Measurements from ENCODE around the gene RAC2. TPM values are rescaled to one million over a fixed set of nuclear protein-coding genes. Genes with fewer than 3 reads are reported as not detected.
"Not testable (repeated sequence)": the region's sequence is repeated elsewhere in the genome, so short reads cannot be mapped to it uniquely, and the experiment has no call there.

The RAC2 gene
- total RNA-seq, 2 donors from 2014 or later, result 27.4 to 27.6 TPM

- no peak overlapping the region for H3K27ac ChIP-seq
- H3K4me1 ChIP-seq, result no peaks in the 10 kb centered on the region
- no peak for TF ChIP-seq CTCF (IDR thresholded peaks at IDR 0.05)
- intact Hi-C loops (cut with DNase I), result no loop called here
- no peak overlapping the region for H3K9ac ChIP-seq (ENCODE audit: low read depth in 2 of 2, low read length in 2 of 2)
- no peak overlapping the region for H3K4me3 ChIP-seq
- DNase-seq, result no peak
- H3K9me3 ChIP-seq, result no peaks in the 10 kb centered on the region
- no peaks in the 10 kb centered on the region for H3K36me3 ChIP-seq
- no peaks in the 10 kb centered on the region for H3K27me3 ChIP-seq
These were observed 8.0 kb downstream of the RAC2 start for GRCh38 chr22:37235897-37236607.

GRCh38 chr22:37234736-37235711, 9.0 kb downstream of the RAC2 start:
- no peak for TF ChIP-seq CTCF (IDR thresholded peaks at IDR 0.05)
- Histone ChIP-seq H3K27me3 (no peaks in the 10 kb centered on the region), H3K9me3 (no peaks in the 10 kb centered on the region), H3K27ac (no peak overlapping the region), H3K4me1 (no peaks in the 10 kb centered on the region), H3K9ac (ENCODE audit: low read depth in 2 of 2, low read length in 2 of 2) (no peak overlapping the region), H3K4me3 (no peak overlapping the region), H3K36me3 (no peaks in the 10 kb centered on the region)
- intact Hi-C loops (cut with DNase I), result no loop called here
- no peak for DNase-seq

DNA sequence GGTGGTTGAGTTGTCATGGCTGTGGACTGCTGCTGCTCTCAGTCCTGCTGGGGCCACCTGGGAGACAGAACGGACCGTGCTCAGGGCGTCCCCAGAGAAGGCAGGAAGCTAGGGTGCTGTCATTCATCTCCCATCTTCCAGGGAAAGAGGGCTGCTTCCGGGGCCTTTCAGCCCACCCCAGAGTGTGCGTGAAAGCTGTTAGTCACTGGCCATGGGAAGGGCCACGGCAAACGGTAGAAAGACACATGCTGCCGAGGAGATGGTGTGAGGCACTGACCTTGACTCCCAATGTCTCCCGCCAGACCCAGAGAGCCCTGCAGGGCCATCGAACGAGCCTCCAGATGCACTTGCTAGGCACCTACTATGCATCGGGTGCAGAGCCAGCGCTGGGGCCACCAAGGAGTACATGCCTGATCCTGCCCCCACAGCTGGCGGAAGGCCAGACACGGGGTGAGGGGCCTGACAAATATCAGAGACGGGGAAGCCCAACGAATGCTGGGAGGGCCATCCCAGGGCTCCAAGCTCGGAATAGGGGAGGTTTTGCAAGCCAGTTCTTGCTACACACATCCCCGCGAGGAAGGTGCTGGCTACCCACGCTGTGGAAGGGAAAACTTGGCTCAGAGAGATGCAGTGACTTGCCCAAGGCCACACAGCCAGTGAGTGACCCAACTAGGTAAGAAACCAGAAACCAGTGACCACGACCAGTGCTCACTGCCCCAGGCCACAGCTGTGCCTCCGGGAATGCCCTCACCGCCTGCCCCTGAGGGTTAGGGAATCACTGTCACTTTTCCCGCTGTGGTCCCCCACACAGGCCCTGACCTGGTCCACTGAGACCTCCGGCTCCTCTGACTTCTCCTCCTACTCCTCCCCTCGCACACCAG, 10.1 kb downstream of the RAC2 start:
- TF ChIP-seq CTCF (IDR thresholded peaks at IDR 0.05), result no peak
- Histone ChIP-seq H3K27me3 (no peaks in the 10 kb centered on the region), H3K27ac (no peak overlapping the region), H3K9ac (ENCODE audit: low read depth in 2 of 2, low read length in 2 of 2) (no peak overlapping the region), H3K4me3 (no peak overlapping the region), H3K36me3 (no peaks in the 10 kb centered on the region), H3K4me1 (no peaks in the 10 kb centered on the region), H3K9me3 (no peaks in the 10 kb centered on the region)
- intact Hi-C loops (cut with DNase I), result no loop called here
- DNase-seq, result no peak

- H3K9ac ChIP-seq (ENCODE audit: low read depth in 2 of 2, low read length in 2 of 2); H3K4me1 ChIP-seq; H3K27ac ChIP-seq; intact Hi-C loops (cut with DNase I); H3K9me3 ChIP-seq; H3K36me3 ChIP-seq; H3K27me3 ChIP-seq; H3K4me3 ChIP-seq; DNase-seq: not testable (repeated sequence)
These were observed 10.7 kb downstream of the RAC2 start for GRCh38 chr22:37233371-37233750.

GRCh38 chr22:37232140-37232998, 11.7 kb downstream of the RAC2 start:
- H3K27me3 ChIP-seq, result no peaks in the 10 kb centered on the region
- H3K9me3 ChIP-seq, result no peaks in the 10 kb centered on the region
- H3K4me3 ChIP-seq, result no peak overlapping the region
- intact Hi-C loops (cut with DNase I), result no loop called here
- H3K9ac ChIP-seq (ENCODE audit: low read depth in 2 of 2, low read length in 2 of 2), result no peak overlapping the region
- no peak overlapping the region for H3K27ac ChIP-seq
- no peak for TF ChIP-seq CTCF (IDR thresholded peaks at IDR 0.05)
- DNase-seq, result no peak
- no peaks in the 10 kb centered on the region for H3K4me1 ChIP-seq
- H3K36me3 ChIP-seq, result no peaks in the 10 kb centered on the region

Data from colonic mucosa (tissue), 4 donors.